ENCODE measurements around the gene VAMP5.
"Not testable (repeated sequence)": the region's sequence is repeated elsewhere in the genome, so short reads cannot be mapped to it uniquely, and the experiment has no call there.

VAMP5 gene

DNA sequence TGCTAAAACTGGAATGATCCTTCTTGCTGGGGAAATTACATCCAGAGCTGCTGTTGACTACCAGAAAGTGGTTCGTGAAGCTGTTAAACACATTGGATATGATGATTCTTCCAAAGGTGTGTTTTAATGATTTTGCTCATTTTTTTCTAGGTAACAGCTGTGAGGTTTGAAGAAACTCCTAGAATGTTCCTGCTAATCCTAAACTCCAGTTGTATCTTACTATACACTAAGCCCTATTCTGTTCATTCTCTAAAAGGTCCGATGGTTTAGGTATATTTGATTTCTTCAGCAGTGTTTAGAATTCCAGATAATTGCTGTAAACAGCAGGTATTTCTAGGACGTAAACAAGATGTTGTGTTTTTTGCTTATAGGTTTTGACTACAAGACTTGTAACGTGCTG is 43.0 kb upstream of the VAMP5 start:
- Histone ChIP-seq H3K4ac (ENCODE audit: low read depth in 1 of 2, low read length in 2 of 2) (no peak overlapping the region), H3K36me3 (ENCODE audit: control insufficient read depth in 1 of 2, insufficient read depth in 2 of 2, low read depth in 1 of 2, low read length in 2 of 2) (peaks cover 7 to 66% of the 10 kb centered on the region in 2 experiments), H3K23ac (ENCODE audit: low read length in 2 of 2) (no peak overlapping the region), H2AFZ (ENCODE audit: low read depth, low read length) (no peak overlapping the region), H3K79me1 (replicated peaks; ENCODE audit: low read length, poor library complexity, severe bottlenecking) (peaks cover 2% of the 10 kb centered on the region), H2BK5ac (ENCODE audit: low read depth, low read length, poor library complexity, severe bottlenecking) (no peak overlapping the region), H3K4me3 (ENCODE audit: insufficient read depth in 1 of 2, low read depth in 1 of 2, low read length in 2 of 2) (peak overlapping the region in 1 of 2 experiments; percentile 98), H2BK12ac (ENCODE audit: low read length in 2 of 2) (no peak overlapping the region), H3K4me1 (ENCODE audit: control insufficient read depth, insufficient read depth, low read depth, low read length) (no peaks in the 10 kb centered on the region), H4K91ac (ENCODE audit: low read length) (no peak overlapping the region), H3K4me2 (ENCODE audit: low read length, poor library complexity, severe bottlenecking) (peak overlapping the region; percentile 27), H4K8ac (ENCODE audit: low read length) (no peak overlapping the region), H3K9me3 (ENCODE audit: control insufficient read depth, low read length) (no peaks in the 10 kb centered on the region), H3K14ac (ENCODE audit: low read length in 2 of 2) (no peak overlapping the region), H2BK15ac (ENCODE audit: low read depth, poor library complexity, severe bottlenecking) (no peak overlapping the region), H3K18ac (ENCODE audit: low read depth in 1 of 2, low read length in 2 of 2) (no peak overlapping the region), H2BK120ac (ENCODE audit: low read depth, low read length) (no peak overlapping the region), H3K9ac (ENCODE audit: low read length) (peak overlapping the region; percentile 99), H3K27me3 (ENCODE audit: control insufficient read depth in 1 of 2, insufficient read depth in 1 of 2, low read length in 2 of 2) (no peaks in the 10 kb centered on the region), H3K27ac (ENCODE audit: low read length, poor library complexity, severe bottlenecking) (no peak overlapping the region), H2AK5ac (ENCODE audit: low read length, severe bottlenecking) (no peak overlapping the region)
- 84% methylated on average over 4 of the region's 4 CpGs for WGBS
- DNase-seq, result no peak

GRCh38 chr2:85541753-85542457 is 42.3 kb upstream of the VAMP5 start:
- Histone ChIP-seq H3K4me1 (ENCODE audit: control insufficient read depth, insufficient read depth, low read depth, low read length) (no peaks in the 10 kb centered on the region), H3K36me3 (ENCODE audit: control insufficient read depth in 1 of 2, insufficient read depth in 2 of 2, low read depth in 1 of 2, low read length in 2 of 2) (peaks cover 9 to 67% of the 10 kb centered on the region in 2 experiments), H2BK120ac (ENCODE audit: low read depth, low read length) (no peak overlapping the region), H3K27me3 (ENCODE audit: control insufficient read depth in 1 of 2, insufficient read depth in 1 of 2, low read length in 2 of 2) (no peaks in the 10 kb centered on the region), H4K91ac (ENCODE audit: low read length) (no peak overlapping the region), H2AFZ (ENCODE audit: low read depth, low read length) (no peak overlapping the region), H3K27ac (ENCODE audit: low read length, poor library complexity, severe bottlenecking) (no peak overlapping the region), H2BK15ac (ENCODE audit: low read depth, poor library complexity, severe bottlenecking) (no peak overlapping the region), H4K8ac (ENCODE audit: low read length) (no peak overlapping the region), H2BK12ac (ENCODE audit: low read length in 2 of 2) (no peak overlapping the region), H3K14ac (ENCODE audit: low read length in 2 of 2) (no peak overlapping the region), H3K23ac (ENCODE audit: low read length in 2 of 2) (no peak overlapping the region), H3K18ac (ENCODE audit: low read depth in 1 of 2, low read length in 2 of 2) (no peak overlapping the region), H3K4me2 (ENCODE audit: low read length, poor library complexity, severe bottlenecking) (no peak overlapping the region), H2BK5ac (ENCODE audit: low read depth, low read length, poor library complexity, severe bottlenecking) (no peak overlapping the region), H3K79me1 (replicated peaks; ENCODE audit: low read length, poor library complexity, severe bottlenecking) (peaks cover 3% of the 10 kb centered on the region), H3K9me3 (ENCODE audit: control insufficient read depth, low read length) (no peaks in the 10 kb centered on the region), H2AK5ac (ENCODE audit: low read length, severe bottlenecking) (no peak overlapping the region), H3K4me3 (ENCODE audit: insufficient read depth in 1 of 2, low read depth in 1 of 2, low read length in 2 of 2) (peak overlapping the region in 1 of 2 experiments; percentile 98), H3K4ac (ENCODE audit: low read depth in 1 of 2, low read length in 2 of 2) (no peak overlapping the region), H3K9ac (ENCODE audit: low read length) (peak overlapping the region; percentile 99)
- WGBS, result 98% methylated on average over 4 of the region's 5 CpGs
- DNase-seq, result no peak

DNA sequence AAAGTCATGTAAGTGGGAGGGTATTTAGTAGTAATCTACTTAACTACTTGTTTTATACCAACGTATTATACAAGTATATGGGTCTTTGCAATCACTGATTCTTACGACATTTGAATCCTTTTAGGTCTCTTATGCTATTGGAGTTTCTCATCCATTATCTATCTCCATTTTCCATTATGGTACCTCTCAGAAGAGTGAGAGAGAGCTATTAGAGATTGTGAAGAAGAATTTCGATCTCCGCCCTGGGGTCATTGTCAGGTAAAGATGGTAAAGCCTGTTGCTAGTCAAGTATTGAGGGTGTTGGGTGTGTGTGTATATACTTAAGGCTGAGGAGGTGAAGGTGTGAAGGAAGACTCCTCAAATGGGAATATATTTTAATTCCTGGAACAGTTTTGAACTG is 41.5 kb upstream of the VAMP5 start:
- Histone ChIP-seq H3K9ac (ENCODE audit: low read length) (peak overlapping the region; percentile 99), H3K4me3 (ENCODE audit: insufficient read depth in 1 of 2, low read depth in 1 of 2, low read length in 2 of 2) (peak overlapping the region in 1 of 2 experiments; percentile 98), H3K4me2 (ENCODE audit: low read length, poor library complexity, severe bottlenecking) (no peak overlapping the region), H4K8ac (ENCODE audit: low read length) (no peak overlapping the region), H3K9me3 (ENCODE audit: control insufficient read depth, low read length) (no peaks in the 10 kb centered on the region), H3K18ac (ENCODE audit: low read depth in 1 of 2, low read length in 2 of 2) (no peak overlapping the region), H2BK12ac (ENCODE audit: low read length in 2 of 2) (no peak overlapping the region), H3K27ac (ENCODE audit: low read length, poor library complexity, severe bottlenecking) (no peak overlapping the region), H2BK5ac (ENCODE audit: low read depth, low read length, poor library complexity, severe bottlenecking) (no peak overlapping the region), H3K4ac (ENCODE audit: low read depth in 1 of 2, low read length in 2 of 2) (no peak overlapping the region), H2AFZ (ENCODE audit: low read depth, low read length) (no peak overlapping the region), H3K27me3 (ENCODE audit: control insufficient read depth in 1 of 2, insufficient read depth in 1 of 2, low read length in 2 of 2) (no peaks in the 10 kb centered on the region), H3K36me3 (ENCODE audit: control insufficient read depth in 1 of 2, insufficient read depth in 2 of 2, low read depth in 1 of 2, low read length in 2 of 2) (peaks cover 12 to 67% of the 10 kb centered on the region in 2 experiments), H2BK15ac (ENCODE audit: low read depth, poor library complexity, severe bottlenecking) (no peak overlapping the region), H3K79me1 (replicated peaks; ENCODE audit: low read length, poor library complexity, severe bottlenecking) (peaks cover 1% of the 10 kb centered on the region), H2BK120ac (ENCODE audit: low read depth, low read length) (no peak overlapping the region), H2AK5ac (ENCODE audit: low read length, severe bottlenecking) (no peak overlapping the region), H3K23ac (ENCODE audit: low read length in 2 of 2) (no peak overlapping the region), H4K91ac (ENCODE audit: low read length) (no peak overlapping the region), H3K14ac (ENCODE audit: low read length in 2 of 2) (no peak overlapping the region), H3K4me1 (ENCODE audit: control insufficient read depth, insufficient read depth, low read depth, low read length) (no peaks in the 10 kb centered on the region)
- DNase-seq, result no peak
- WGBS, result 99% methylated on average over 2 of the region's 4 CpGs

GRCh38 chr2:85544254-85544691 is 40.0 kb upstream of the VAMP5 start:
- H2BK15ac ChIP-seq (ENCODE audit: low read depth, poor library complexity, severe bottlenecking); H4K8ac ChIP-seq (ENCODE audit: low read length); H4K91ac ChIP-seq (ENCODE audit: low read length); H3K14ac ChIP-seq (ENCODE audit: low read length in 2 of 2); H2BK5ac ChIP-seq (ENCODE audit: low read depth, low read length, poor library complexity, severe bottlenecking); H3K23ac ChIP-seq (ENCODE audit: low read length in 2 of 2); H2BK12ac ChIP-seq (ENCODE audit: low read length in 2 of 2); H3K4me1 ChIP-seq (ENCODE audit: control insufficient read depth, insufficient read depth, low read depth, low read length); H2AK5ac ChIP-seq (ENCODE audit: low read length, severe bottlenecking); H2BK120ac ChIP-seq (ENCODE audit: low read depth, low read length); H2AFZ ChIP-seq (ENCODE audit: low read depth, low read length); H3K18ac ChIP-seq (ENCODE audit: low read depth in 1 of 2, low read length in 2 of 2); H3K4ac ChIP-seq (ENCODE audit: low read depth in 1 of 2, low read length in 2 of 2); H3K27me3 ChIP-seq (ENCODE audit: control insufficient read depth in 1 of 2, insufficient read depth in 1 of 2, low read length in 2 of 2); H3K4me2 ChIP-seq (ENCODE audit: low read length, poor library complexity, severe bottlenecking); DNase-seq; H3K79me1 ChIP-seq (replicated peaks; ENCODE audit: low read length, poor library complexity, severe bottlenecking); H3K27ac ChIP-seq (ENCODE audit: low read length, poor library complexity, severe bottlenecking); H3K9me3 ChIP-seq (ENCODE audit: control insufficient read depth, low read length): not testable (repeated sequence)
- Histone ChIP-seq H3K36me3 (ENCODE audit: control insufficient read depth in 1 of 2, insufficient read depth in 2 of 2, low read depth in 1 of 2, low read length in 2 of 2) (peaks cover 13 to 71% of the 10 kb centered on the region in 2 experiments), H3K9ac (ENCODE audit: low read length) (peak overlapping the region; percentile 99), H3K4me3 (ENCODE audit: insufficient read depth in 1 of 2, low read depth in 1 of 2, low read length in 2 of 2) (peak overlapping the region in 1 of 2 experiments; percentile 28)
- WGBS, result 91% methylated on average over 3 of the region's 3 CpGs
